B cell (primary cell): ENCODE results near the gene HDGFL2. TPM values are rescaled to one million over a fixed set of nuclear protein-coding genes. Genes with fewer than 3 reads are reported as not detected.

Experiments used
- ATAC-seq: fragments of 200-7000 bp; cut with Tn5 transposase; one replicate; pipeline ENCODE4 v1.10.0; 2021; ENCODE audit warnings: low read depth, mild to moderate bottlenecking, moderate number of reproducible peaks, moderate library complexity
- CTCF ChIA-PET: fragments of 350-600 bp; sonication (Branson Sonifier 250); formaldehyde crosslinking; loops from one replicate; lab custom pipeline; 2021; ENCODE audit warnings: antibody characterized with exemption, inconsistent platforms; lab: Charles Lee
- POLR2A ChIA-PET: fragments of 350-600 bp; sonication (Branson Sonifier 250); formaldehyde crosslinking; loops from one replicate; lab custom pipeline; 2021; ENCODE audit warnings: antibody characterized with exemption; lab: Charles Lee
- DNase-seq: peaks from one replicate; pipeline ENCODE4 v3.0.0; 2013
- H2AFZ ChIP-seq: 2 replicates; pipeline ENCODE4 v1.6.1; 2012; ENCODE audit warnings: mild to moderate bottlenecking, low read depth, low read length; ENCODE audit not compliant: insufficient read depth, poor library complexity, severe bottlenecking
- H3K27ac ChIP-seq, 2 donors: 1 replicate in 1 of 2; 2 replicates in 1 of 2; pipeline ENCODE4 v1.5.1; 2012 to 2013; ENCODE audit warnings: low read length in 2 of 2, mild to moderate bottlenecking in 2 of 2, moderate library complexity in 1 of 2
- H3K27me3 ChIP-seq, 4 experiments: fragments of 200-600 bp in 1 of 4; sonication (generic) in 1 of 4; replicated peaks in 1 of 4; 1 replicate in 2 of 4; 2 replicates in 2 of 4; pipeline versions ENCODE4 v1.6.1 to v1.7.0; 2013 to 2016; ENCODE audit warnings: low read length in 3 of 4, mild to moderate bottlenecking in 2 of 4, mixed read lengths in 1 of 4, moderate library complexity in 1 of 4; ENCODE audit not compliant: insufficient read depth in 4 of 4, control insufficient read depth in 3 of 4; ENCODE audit errors: control extremely low read depth in 1 of 4
- H3K36me3 ChIP-seq, 2 experiments: replicated peaks in 1 of 2; 1 replicate in 1 of 2; 2 replicates in 1 of 2; pipeline versions ENCODE4 v1.6.1 to v1.7.1; 2013; ENCODE audit warnings: low read length in 1 of 2; ENCODE audit not compliant: insufficient read depth in 2 of 2, control insufficient read depth in 1 of 2; ENCODE audit errors: control extremely low read depth in 1 of 2, extremely low read depth in 1 of 2
- H3K4me1 ChIP-seq, 2 donors: fragments of 200-600 bp in 1 of 2; sonication (generic) in 1 of 2; 1 replicate in 1 of 2; 2 replicates in 1 of 2; pipeline versions ENCODE4 v1.5.1 to v1.6.1; 2013 to 2017; ENCODE audit warnings: low read length in 2 of 2; ENCODE audit not compliant: control insufficient read depth in 2 of 2, insufficient read depth in 2 of 2
- H3K4me2 ChIP-seq: replicated peaks from 2 replicates; pipeline ENCODE3; 2012; ENCODE audit warnings: mild to moderate bottlenecking, low read depth, low read length; ENCODE audit not compliant: poor library complexity, severe bottlenecking
- H3K4me3 ChIP-seq, 5 experiments: fragments of 200-600 bp in 1 of 5; sonication (generic) in 1 of 5; 1 replicate in 3 of 5; 2 replicates in 2 of 5; pipeline versions ENCODE4 v1.5.1 to v1.7.0; 2011 to 2016; ENCODE audit warnings: low read length in 4 of 5, mild to moderate bottlenecking in 4 of 5, low read depth in 2 of 5, control low read depth in 1 of 5, moderate library complexity in 1 of 5; ENCODE audit not compliant: insufficient read depth in 1 of 5; ENCODE audit errors: control extremely low read depth in 1 of 5, extremely low read depth in 1 of 5
- H3K79me2 ChIP-seq: fragments of 200-600 bp; sonication (generic); one replicate; pipeline ENCODE4 v1.6.0; 2016; ENCODE audit warnings: low read length; ENCODE audit not compliant: control insufficient read depth, insufficient read depth
- H3K9ac ChIP-seq: fragments of 200-600 bp; sonication (generic); 2 replicates; pipeline ENCODE4 v1.6.1; 2017; ENCODE audit warnings: mild to moderate bottlenecking, low read length, moderate library complexity
- H3K9me3 ChIP-seq, 3 donors: one replicate each; pipeline versions ENCODE4 v1.6.1 to v1.7.1; 2013; ENCODE audit warnings: low read length in 2 of 3; ENCODE audit not compliant: control insufficient read depth in 2 of 3, insufficient read depth in 1 of 3; ENCODE audit errors: control extremely low read depth in 1 of 3
- H4K20me1 ChIP-seq: 2 replicates; pipeline ENCODE4 v1.6.0; 2012; ENCODE audit warnings: mild to moderate bottlenecking, low read length; ENCODE audit not compliant: insufficient read depth, control insufficient read depth, poor library complexity, severe bottlenecking
- H3K27ac Mint-ChIP-seq: one replicate; pipeline ENCODE4 v1.8.0; 2021; ENCODE audit warnings: mixed read lengths
- H3K27me3 Mint-ChIP-seq: one replicate; pipeline ENCODE4 v1.8.0; 2021; ENCODE audit warnings: mixed read lengths
- H3K4me1 Mint-ChIP-seq: one replicate; pipeline ENCODE4 v1.8.0; 2021; ENCODE audit warnings: mixed read lengths
- H3K4me3 Mint-ChIP-seq: one replicate; pipeline ENCODE4 v1.8.0; 2021; ENCODE audit warnings: mixed read lengths
- H3K9me3 Mint-ChIP-seq: one replicate; pipeline ENCODE4 v1.8.0; 2022; ENCODE audit warnings: mixed read lengths; ENCODE audit not compliant: insufficient read depth
- EZH2 ChIP-seq: IDR thresholded peaks from 2 replicates; pipeline ENCODE4 v1.6.1; 2012; ENCODE audit warnings: borderline replicate concordance, low read depth, mild to moderate bottlenecking, moderate library complexity, low read length; ENCODE audit not compliant: insufficient read depth, poor library complexity, severe bottlenecking
- WGBS: methylation state at CpG from one replicate; pipeline ENCODE4 v1.1.5; 2013; ENCODE audit warnings: missing lambda C conversion rate; ENCODE audit not compliant: insufficient coverage; 5-methylcytosine and 5-hydroxymethylcytosine counted together
- intact Hi-C: fragments of 100-400 bp; cut with micrococcal nuclease; formaldehyde crosslinking; loops from one replicate; pipeline ENCODE4 v1.10.0; 2022
- polyA plus RNA-seq: library from polyadenylated mRNA; depleted of rRNA; stranded (reverse); fragments of >200 nt; gene quantifications from 2 replicates; pipeline ENCODE4 v1.2.3, GENCODE V29; 2012
- total RNA-seq, 2 donors: library from RNA; stranded (reverse); fragments of 120-200 nt in 1 of 2; gene quantifications; 1 replicate in 1 of 2; 2 replicates in 1 of 2; pipeline versions ENCODE4 v1.2.3 to v1.2.4, GENCODE V29; 2013 to 2022
- TF ChIP-seq, protein P1 (sequence below): fragments of 200-600 bp; IDR thresholded peaks from one replicate; pipeline ENCODE4 v1.8.0; 2022; ENCODE audit warnings: antibody characterized with exemption, mild to moderate bottlenecking

Gene HDGFL2
- total and polyA plus RNA-seq, 2 donors (not counting 1 experiment from before 2014, with no cell fraction given): 18.4 to 49.9 TPM

DNA sequence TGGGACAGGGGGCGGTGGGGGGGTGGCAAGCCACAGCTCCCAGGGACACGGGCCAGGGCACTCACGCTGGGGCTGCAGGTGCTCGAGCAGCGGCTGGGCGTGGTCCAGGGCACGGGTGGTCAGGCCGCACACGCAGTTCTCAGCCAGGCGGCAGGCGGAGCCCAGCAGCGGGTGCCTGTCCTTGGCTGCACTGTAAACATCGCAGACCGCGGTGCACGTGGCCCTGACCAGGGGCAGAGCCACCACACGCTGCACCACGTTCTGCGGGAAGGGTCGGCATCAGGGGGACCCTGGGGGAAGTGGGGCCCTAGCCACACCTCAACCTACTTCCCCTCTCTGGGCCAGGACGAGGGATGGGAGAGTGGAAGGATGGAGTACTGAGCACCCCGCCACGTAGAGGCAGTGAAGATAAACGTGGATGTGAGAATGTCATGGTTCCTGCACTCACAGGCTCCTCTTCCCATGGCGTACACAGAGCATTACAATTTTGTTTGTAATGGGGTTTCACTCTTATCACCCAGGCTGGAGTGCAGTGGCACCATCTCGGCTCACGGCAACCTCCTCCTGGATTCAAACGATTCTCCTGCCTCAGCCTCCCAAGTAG is 59.6 kb downstream of the HDGFL2 start:
- peaks cover 0 to 7% (median 0%) of the 10 kb centered on the region in 3 donors for H3K9me3 ChIP-seq
- H3K27me3 ChIP-seq: peaks cover 0 to 16% (median 7%) of the 10 kb centered on the region in 4 experiments
- CTCF ChIA-PET: no interaction called here
- no peak overlapping the region for H3K9ac ChIP-seq
- intact Hi-C loops: no loop called here
- 50% methylated on average over 16 of the region's 28 CpGs for WGBS
- H3K4me1 Mint-ChIP-seq: peaks cover 5% of the 10 kb centered on the region
- no peaks in the 10 kb centered on the region for H4K20me1 ChIP-seq
- no peaks in the 10 kb centered on the region for H3K36me3 ChIP-seq
- H3K79me2 ChIP-seq: no peaks in the 10 kb centered on the region
- no peaks in the 10 kb centered on the region for H3K9me3 Mint-ChIP-seq
- H3K4me1 ChIP-seq: peaks cover 5 to 8% of the 10 kb centered on the region in 2 donors
- TF ChIP-seq EZH2: no peak
- TF ChIP-seq, protein P1, sequence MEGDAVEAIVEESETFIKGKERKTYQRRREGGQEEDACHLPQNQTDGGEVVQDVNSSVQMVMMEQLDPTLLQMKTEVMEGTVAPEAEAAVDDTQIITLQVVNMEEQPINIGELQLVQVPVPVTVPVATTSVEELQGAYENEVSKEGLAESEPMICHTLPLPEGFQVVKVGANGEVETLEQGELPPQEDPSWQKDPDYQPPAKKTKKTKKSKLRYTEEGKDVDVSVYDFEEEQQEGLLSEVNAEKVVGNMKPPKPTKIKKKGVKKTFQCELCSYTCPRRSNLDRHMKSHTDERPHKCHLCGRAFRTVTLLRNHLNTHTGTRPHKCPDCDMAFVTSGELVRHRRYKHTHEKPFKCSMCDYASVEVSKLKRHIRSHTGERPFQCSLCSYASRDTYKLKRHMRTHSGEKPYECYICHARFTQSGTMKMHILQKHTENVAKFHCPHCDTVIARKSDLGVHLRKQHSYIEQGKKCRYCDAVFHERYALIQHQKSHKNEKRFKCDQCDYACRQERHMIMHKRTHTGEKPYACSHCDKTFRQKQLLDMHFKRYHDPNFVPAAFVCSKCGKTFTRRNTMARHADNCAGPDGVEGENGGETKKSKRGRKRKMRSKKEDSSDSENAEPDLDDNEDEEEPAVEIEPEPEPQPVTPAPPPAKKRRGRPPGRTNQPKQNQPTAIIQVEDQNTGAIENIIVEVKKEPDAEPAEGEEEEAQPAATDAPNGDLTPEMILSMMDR: no peak
- H3K4me2 ChIP-seq: no peak overlapping the region
- peaks cover 8% of the 10 kb centered on the region for H3K27me3 Mint-ChIP-seq
- no peak for DNase-seq
- H3K27ac Mint-ChIP-seq: no peak overlapping the region
- H3K4me3 ChIP-seq: no peak overlapping the region
- POLR2A ChIA-PET: no interaction called here
- H3K27ac ChIP-seq: no peak overlapping the region
- no peak overlapping the region for H2AFZ ChIP-seq
- H3K4me3 Mint-ChIP-seq: no peak overlapping the region
- no peak for ATAC-seq

DNA sequence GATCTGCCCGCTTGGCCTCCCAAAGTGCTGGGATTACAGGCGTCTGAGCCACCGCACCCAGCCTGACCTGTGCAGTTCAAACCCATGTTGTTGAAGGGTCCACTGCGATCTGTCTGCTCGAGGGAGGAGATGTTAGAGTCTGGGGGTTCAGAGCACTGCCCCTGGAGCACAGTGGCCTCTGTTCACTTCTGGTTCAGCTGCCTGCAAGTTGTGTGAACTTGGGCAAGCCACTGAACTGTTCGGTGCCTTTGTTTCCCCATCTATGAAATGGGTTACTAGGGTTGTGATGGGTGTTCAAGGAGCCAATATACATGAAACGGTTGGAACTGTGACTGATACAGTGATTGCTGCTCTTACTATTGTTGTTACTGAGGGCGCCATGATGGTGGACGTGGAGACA is 61.2 kb downstream of the HDGFL2 start:
- TF ChIP-seq EZH2: no peak
- TF ChIP-seq, protein P1: no peak
- DNase-seq: no peak
- Histone ChIP-seq H3K36me3 (no peaks in the 10 kb centered on the region), H3K4me3 (no peak overlapping the region), H3K79me2 (no peaks in the 10 kb centered on the region), H4K20me1 (no peaks in the 10 kb centered on the region), H3K4me1 (peaks cover 5 to 8% of the 10 kb centered on the region in 2 donors), H3K4me2 (no peak overlapping the region), H3K9ac (no peak overlapping the region), H3K9me3 (peaks cover 0 to 12% (median 0%) of the 10 kb centered on the region in 3 donors), H3K27me3 (peaks cover 0 to 24% (median 7%) of the 10 kb centered on the region in 4 experiments), H2AFZ (no peak overlapping the region), H3K27ac (no peak overlapping the region)
- Mint-ChIP-seq H3K27me3 (peaks cover 8% of the 10 kb centered on the region), H3K4me3 (no peak overlapping the region), H3K27ac (no peak overlapping the region), H3K4me1 (peaks cover 5% of the 10 kb centered on the region), H3K9me3 (no peaks in the 10 kb centered on the region)
- intact Hi-C loops: no loop called here
- POLR2A ChIA-PET: no interaction called here
- CTCF ChIA-PET: interaction anchor here (0.5 to 4.3 kb wide), 2 partner anchors 9 to 174 kb away, joined by 3 to 25 read pairs; no protein-coding TSS in a partner anchor
- WGBS: 87% methylated on average over 9 of the region's 9 CpGs
- no peak for ATAC-seq
